Ovary (tissue), 3 donors: Measurements from ENCODE around the gene SCT.

Source experiments
- EP300 ChIP-seq: sonication (generic); formaldehyde crosslinking; IDR thresholded peaks from one replicate; pipeline ENCODE4 v1.6.1; 2017; ENCODE audit warnings: antibody characterized with exemption
- TF ChIP-seq, protein P1 (sequence below), 3 donors: fragments of 450-650 bp in 2 of 3; fragments of 200-600 bp in 1 of 3; IDR thresholded peaks; one replicate each; pipeline versions ENCODE4 v1.5.1 to v1.8.0; 2016 to 2022; ENCODE audit warnings: antibody characterized with exemption in 3 of 3, mild to moderate bottlenecking in 1 of 3
- donor health status: DM: no; HTN: no; CAD: no.

DNA sequence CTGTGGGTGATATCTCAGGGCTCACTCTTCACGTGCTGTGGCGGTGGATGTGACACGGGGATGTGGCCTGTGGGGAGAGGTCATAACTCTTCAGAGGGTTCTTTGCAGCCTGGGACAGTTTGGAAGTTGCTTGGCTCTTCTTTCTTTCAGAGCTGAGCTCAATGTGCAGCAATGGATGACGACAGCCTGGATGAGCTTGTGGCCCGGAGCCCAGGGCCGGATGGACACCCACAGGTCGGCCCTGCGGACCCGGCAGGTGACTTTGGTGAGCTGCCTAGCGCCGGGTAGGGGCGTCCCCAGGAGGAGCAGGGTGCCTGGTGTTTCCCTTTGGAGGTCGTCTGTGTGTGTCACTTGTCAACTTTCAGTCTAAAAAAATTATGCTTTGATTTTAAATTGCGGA, 45.6 kb downstream of the SCT start:
- TF ChIP-seq, protein P1, sequence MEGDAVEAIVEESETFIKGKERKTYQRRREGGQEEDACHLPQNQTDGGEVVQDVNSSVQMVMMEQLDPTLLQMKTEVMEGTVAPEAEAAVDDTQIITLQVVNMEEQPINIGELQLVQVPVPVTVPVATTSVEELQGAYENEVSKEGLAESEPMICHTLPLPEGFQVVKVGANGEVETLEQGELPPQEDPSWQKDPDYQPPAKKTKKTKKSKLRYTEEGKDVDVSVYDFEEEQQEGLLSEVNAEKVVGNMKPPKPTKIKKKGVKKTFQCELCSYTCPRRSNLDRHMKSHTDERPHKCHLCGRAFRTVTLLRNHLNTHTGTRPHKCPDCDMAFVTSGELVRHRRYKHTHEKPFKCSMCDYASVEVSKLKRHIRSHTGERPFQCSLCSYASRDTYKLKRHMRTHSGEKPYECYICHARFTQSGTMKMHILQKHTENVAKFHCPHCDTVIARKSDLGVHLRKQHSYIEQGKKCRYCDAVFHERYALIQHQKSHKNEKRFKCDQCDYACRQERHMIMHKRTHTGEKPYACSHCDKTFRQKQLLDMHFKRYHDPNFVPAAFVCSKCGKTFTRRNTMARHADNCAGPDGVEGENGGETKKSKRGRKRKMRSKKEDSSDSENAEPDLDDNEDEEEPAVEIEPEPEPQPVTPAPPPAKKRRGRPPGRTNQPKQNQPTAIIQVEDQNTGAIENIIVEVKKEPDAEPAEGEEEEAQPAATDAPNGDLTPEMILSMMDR (IDR thresholded peaks at IDR 0.05) = no peak
- no peak for TF ChIP-seq EP300
